ENCODE measurements around the gene TP63.

TP63 gene

DNA sequence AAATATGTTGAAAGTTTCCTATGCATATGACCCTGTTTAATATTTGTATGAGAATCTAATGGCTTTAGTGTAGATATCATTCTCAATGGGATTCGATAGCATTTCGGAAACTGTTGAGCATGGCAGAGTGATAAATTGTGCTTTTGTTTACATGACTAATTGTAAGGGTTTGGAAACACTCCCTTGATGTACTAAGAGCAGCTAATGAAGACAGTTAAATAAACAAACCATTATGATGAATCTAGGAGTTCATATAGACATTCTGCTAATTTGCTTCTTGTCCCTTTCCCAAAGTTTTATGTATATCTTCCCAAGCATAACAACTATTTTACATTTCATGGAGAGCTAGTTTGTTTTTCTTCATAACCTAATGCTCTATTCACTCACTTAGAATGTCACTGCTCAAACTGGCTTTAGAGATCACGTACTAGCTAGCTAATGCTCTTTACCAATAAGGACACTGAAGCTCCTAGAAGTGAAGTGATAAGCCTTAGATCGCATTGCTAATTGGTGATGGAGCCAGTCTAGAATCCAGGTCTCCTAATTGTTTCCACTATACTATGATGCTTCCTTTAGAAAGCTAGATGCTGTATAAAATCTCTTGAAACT, 140.8 kb downstream of the TP63 start:
- no peak overlapping the region for H3K4me3 ChIP-seq (ENCODE audit: control insufficient read depth, low read depth, low read length)
- no peak for DNase-seq (ENCODE audit: low read depth)
- TF ChIP-seq, protein P1, sequence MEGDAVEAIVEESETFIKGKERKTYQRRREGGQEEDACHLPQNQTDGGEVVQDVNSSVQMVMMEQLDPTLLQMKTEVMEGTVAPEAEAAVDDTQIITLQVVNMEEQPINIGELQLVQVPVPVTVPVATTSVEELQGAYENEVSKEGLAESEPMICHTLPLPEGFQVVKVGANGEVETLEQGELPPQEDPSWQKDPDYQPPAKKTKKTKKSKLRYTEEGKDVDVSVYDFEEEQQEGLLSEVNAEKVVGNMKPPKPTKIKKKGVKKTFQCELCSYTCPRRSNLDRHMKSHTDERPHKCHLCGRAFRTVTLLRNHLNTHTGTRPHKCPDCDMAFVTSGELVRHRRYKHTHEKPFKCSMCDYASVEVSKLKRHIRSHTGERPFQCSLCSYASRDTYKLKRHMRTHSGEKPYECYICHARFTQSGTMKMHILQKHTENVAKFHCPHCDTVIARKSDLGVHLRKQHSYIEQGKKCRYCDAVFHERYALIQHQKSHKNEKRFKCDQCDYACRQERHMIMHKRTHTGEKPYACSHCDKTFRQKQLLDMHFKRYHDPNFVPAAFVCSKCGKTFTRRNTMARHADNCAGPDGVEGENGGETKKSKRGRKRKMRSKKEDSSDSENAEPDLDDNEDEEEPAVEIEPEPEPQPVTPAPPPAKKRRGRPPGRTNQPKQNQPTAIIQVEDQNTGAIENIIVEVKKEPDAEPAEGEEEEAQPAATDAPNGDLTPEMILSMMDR (IDR thresholded peaks at IDR 0.05; ENCODE audit: control insufficient read depth, insufficient read depth, low read depth, low read length, missing control alignments): no peak

DNA sequence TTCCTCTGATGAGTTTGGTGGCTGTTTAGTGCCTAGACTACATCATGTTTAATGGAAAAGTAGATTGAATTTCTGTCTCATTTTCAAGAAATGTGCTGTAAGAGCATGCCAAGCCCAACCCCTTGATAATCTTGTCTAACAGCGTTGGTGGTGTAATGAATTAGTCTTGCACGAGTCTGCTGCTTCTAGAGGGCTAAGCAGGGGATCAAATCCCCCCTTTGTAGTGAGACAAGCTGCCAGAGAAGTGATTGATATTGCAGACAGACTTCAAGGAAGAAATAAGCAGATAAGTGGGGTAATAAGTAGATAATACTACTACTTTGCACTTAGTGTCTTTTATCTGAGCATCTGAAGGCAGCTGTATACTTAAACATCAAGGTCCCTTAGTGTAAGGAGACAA, 141.4 kb downstream of the TP63 start:
- H3K4me3 ChIP-seq (ENCODE audit: control insufficient read depth, low read depth, low read length): no peak overlapping the region
- TF ChIP-seq, protein P1 (IDR thresholded peaks at IDR 0.05; ENCODE audit: control insufficient read depth, insufficient read depth, low read depth, low read length, missing control alignments): no peak
- DNase-seq (ENCODE audit: low read depth): peak; percentile 49

DNA sequence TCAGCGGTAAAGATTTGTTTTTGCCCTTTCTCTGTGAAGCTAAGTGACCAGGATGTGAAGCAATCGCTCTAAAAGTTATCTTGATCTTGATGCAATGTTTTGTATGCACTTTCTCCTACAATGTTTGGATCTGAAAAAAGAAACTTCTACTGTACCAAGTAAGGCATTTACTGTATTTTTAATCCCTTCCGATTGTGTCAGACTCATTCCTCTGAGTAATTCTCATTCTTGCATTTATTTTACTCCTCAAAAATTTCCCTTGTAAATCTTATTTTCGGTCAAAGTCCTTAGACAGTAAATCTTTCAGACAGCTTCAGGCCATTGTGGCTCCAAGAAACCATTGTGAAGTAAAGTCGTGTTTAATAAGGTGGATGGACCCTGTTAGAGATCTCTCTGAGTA, 141.9 kb downstream of the TP63 start:
- DNase-seq (ENCODE audit: low read depth): peak; percentile 92
- TF ChIP-seq, protein P1 (IDR thresholded peaks at IDR 0.05; ENCODE audit: control insufficient read depth, insufficient read depth, low read depth, low read length, missing control alignments): no peak
- no peak overlapping the region for H3K4me3 ChIP-seq (ENCODE audit: control insufficient read depth, low read depth, low read length)

DNA sequence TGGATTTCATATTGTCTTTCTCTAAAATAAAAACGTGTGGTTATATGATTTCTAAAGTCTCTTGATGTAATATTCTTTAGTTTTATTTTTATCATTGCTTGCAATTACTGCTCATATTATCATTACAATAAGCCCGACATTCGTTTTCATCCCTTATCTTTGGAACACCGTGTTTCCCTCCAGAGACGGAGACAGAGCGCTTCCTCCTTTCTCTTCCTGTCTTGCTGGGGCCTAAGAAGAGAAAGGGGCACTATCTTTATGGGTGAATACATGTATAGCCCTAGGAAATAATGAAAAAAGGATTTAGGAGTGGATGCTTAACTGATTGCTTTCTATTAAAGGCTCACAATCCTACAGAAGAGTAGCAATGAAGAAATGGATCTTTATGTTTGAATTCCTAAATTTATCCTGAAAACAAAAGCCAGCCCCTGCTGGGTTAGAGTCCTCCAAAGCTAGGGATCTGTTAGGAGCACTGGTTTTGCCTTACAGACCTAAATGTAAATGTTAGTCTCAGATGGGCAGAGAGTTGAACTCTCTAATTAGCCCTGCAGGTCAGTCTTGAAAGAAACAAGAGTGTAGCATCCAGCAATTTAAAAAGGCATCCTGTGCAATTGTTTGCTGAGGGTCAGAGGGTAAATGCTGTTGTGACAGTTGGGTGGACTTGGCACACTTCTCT, 145.1 kb downstream of the TP63 start:
- H3K4me3 ChIP-seq (ENCODE audit: control insufficient read depth, low read depth, low read length): no peak overlapping the region
- TF ChIP-seq, protein P1 (IDR thresholded peaks at IDR 0.05; ENCODE audit: control insufficient read depth, insufficient read depth, low read depth, low read length, missing control alignments): no peak
- no peak for DNase-seq (ENCODE audit: low read depth)

DNA sequence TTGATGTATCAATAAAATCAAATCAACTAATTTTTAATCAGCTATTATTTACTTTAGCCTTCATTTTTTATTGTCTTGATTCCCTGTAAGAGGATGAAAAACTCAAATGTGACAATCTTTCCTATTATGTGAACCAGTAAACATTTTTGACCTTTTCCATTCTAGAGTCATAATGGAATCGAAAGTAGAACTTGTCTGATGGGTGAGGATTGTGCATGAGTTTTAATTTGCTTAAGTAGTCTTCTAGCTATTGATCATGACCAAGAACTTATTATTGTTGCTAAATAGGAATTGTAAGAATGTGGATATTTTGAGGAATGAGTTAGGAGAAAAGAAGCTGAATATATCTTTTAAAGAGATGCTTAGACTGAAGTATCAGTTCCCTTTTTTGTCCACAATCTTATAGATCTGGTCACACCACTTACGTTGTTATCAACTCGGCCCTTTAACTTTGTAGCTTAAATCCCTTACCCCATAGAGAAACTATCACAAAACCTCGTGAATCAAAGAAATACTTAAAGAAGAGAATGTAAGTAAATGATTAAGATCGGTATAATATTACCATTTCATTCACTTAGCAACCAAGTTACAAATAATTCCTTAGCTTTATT, 147.3 kb downstream of the TP63 start:
- DNase-seq (ENCODE audit: low read depth): no peak
- H3K4me3 ChIP-seq (ENCODE audit: control insufficient read depth, low read depth, low read length): no peak overlapping the region
- TF ChIP-seq, protein P1 (IDR thresholded peaks at IDR 0.05; ENCODE audit: control insufficient read depth, insufficient read depth, low read depth, low read length, missing control alignments): no peak

DNA sequence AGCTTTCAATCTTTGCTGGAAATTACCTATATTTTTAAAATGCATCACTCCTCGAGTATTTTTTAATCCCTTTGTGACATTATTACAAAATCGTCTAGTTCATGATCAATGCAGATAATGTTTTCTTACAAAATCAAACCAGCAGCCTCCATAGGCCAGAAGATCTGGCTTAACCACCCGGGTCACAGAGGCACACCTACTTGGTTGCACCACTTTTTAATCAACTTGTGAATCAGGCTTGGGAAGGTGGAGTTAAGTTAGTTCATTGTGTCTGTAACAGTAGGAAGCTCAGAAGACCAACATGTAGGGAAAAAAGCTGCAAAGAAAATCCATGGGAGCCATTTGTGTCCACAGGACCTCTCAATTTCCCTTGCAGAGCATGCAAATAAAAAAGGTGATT, 148.0 kb downstream of the TP63 start:
- no peak for DNase-seq (ENCODE audit: low read depth)
- H3K4me3 ChIP-seq (ENCODE audit: control insufficient read depth, low read depth, low read length): no peak overlapping the region
- TF ChIP-seq, protein P1 (IDR thresholded peaks at IDR 0.05; ENCODE audit: control insufficient read depth, insufficient read depth, low read depth, low read length, missing control alignments): no peak
